Nephron progenitor cell (in vitro differentiated cells): ENCODE results near the gene CBX2.

ENCODE experiments used
- DNase-seq: peaks from one replicate; pipeline ENCODE4 v3.0.0; 2021
- H3K27ac Mint-ChIP-seq: 2 replicates; pipeline ENCODE4 v1.8.0; 2021; ENCODE audit warnings: mild to moderate bottlenecking, moderate library complexity, mixed read lengths
- H3K27me3 Mint-ChIP-seq: 2 replicates; pipeline ENCODE4 v1.8.0; 2021; ENCODE audit warnings: mild to moderate bottlenecking, low read depth, mixed read lengths; ENCODE audit not compliant: poor library complexity
- H3K36me3 Mint-ChIP-seq: 2 replicates; pipeline ENCODE4 v1.8.0; 2021; ENCODE audit warnings: low read depth, mixed read lengths
- H3K4me1 Mint-ChIP-seq: 2 replicates; pipeline ENCODE4 v1.8.0; 2021; ENCODE audit warnings: mixed read lengths
- H3K4me3 Mint-ChIP-seq: 2 replicates; pipeline ENCODE4 v1.8.0; 2021; ENCODE audit warnings: mild to moderate bottlenecking, moderate library complexity, mixed read lengths
- H3K9me3 Mint-ChIP-seq: 2 replicates; pipeline ENCODE4 v1.8.0; 2021; ENCODE audit warnings: mild to moderate bottlenecking, moderate library complexity, mixed read lengths
- CTCF ChIP-seq: fragments of 200-600 bp; sonication (generic); IDR thresholded peaks from 2 replicates; pipeline ENCODE4 v1.5.0; 2021; ENCODE audit warnings: antibody characterized with exemption

Gene CBX2

GRCh38 chr17:79777120-79777893 is 641 bp upstream of the CBX2 start:
- TF ChIP-seq CTCF: no peak
- Mint-ChIP-seq H3K36me3 (peaks cover 34% of the 10 kb centered on the region), H3K4me3 (peak overlapping the region; percentile 75), H3K9me3 (no peaks in the 10 kb centered on the region), H3K4me1 (peaks cover 81% of the 10 kb centered on the region), H3K27ac (peak overlapping the region; percentile 79), H3K27me3 (peaks cover 8% of the 10 kb centered on the region)
- DNase-seq: peak; percentile 68

- Mint-ChIP-seq H3K4me3 (peak overlapping the region; percentile 97), H3K4me1 (peaks cover 81% of the 10 kb centered on the region)
- TF ChIP-seq CTCF: no peak
These were observed 646 bp downstream of the CBX2 start for GRCh38 chr17:79778504-79779083.

GRCh38 chr17:79779084-79779529 is 1.2 kb downstream of the CBX2 start:
- Mint-ChIP-seq H3K4me1 (peaks cover 76% of the 10 kb centered on the region), H3K9me3 (no peaks in the 10 kb centered on the region), H3K27me3 (peaks cover 3% of the 10 kb centered on the region), H3K27ac (peak overlapping the region; percentile 92), H3K4me3 (peak overlapping the region; percentile 97), H3K36me3 (peaks cover 49% of the 10 kb centered on the region)
- no peak for TF ChIP-seq CTCF
- peak; percentile 35 for DNase-seq

More at GRCh38 chr17:79778504-79779083, 646 bp downstream of the CBX2 start:
- Mint-ChIP-seq H3K27ac (peak overlapping the region; percentile 92), H3K27me3 (peaks cover 7% of the 10 kb centered on the region), H3K36me3 (peaks cover 47% of the 10 kb centered on the region), H3K9me3 (no peaks in the 10 kb centered on the region)
- DNase-seq: peak; percentile 60

GRCh38 chr17:79779661-79780365 is 1.9 kb downstream of the CBX2 start:
- peaks cover 69% of the 10 kb centered on the region for H3K4me1 Mint-ChIP-seq
- peaks cover 3% of the 10 kb centered on the region for H3K27me3 Mint-ChIP-seq
- DNase-seq: no peak
- H3K9me3 Mint-ChIP-seq: no peaks in the 10 kb centered on the region
- peaks cover 49% of the 10 kb centered on the region for H3K36me3 Mint-ChIP-seq
- H3K4me3 Mint-ChIP-seq: peak overlapping the region; percentile 97
- no peak overlapping the region for H3K27ac Mint-ChIP-seq
- TF ChIP-seq CTCF: no peak

- Mint-ChIP-seq H3K27me3 (peaks cover 7% of the 10 kb centered on the region), H3K4me1 (peaks cover 67% of the 10 kb centered on the region), H3K36me3 (peaks cover 55% of the 10 kb centered on the region), H3K27ac (peak overlapping the region; percentile 78), H3K9me3 (no peaks in the 10 kb centered on the region), H3K4me3 (peak overlapping the region; percentile 97)
- TF ChIP-seq CTCF: no peak
- no peak for DNase-seq
These were observed 3.2 kb downstream of the CBX2 start for GRCh38 chr17:79781012-79781650.
